ENCODE data around the gene RPN2. TPM values are rescaled to one million over a fixed set of nuclear protein-coding genes. Genes with fewer than 3 reads are reported as not detected.
A peak's percentile ranks its signal among the peaks of the same experiment; 100 is the strongest.
"Not testable (repeated sequence)": the region's sequence is repeated elsewhere in the genome, so short reads cannot be mapped to it uniquely, and the experiment has no call there.

The RPN2 gene
- total RNA-seq = 100 to 1,000 TPM in 3 of 4 donors, 10 to 100 TPM in 1; 82.7 to 119 (median 113) TPM
- 72.1 TPM for polyA plus RNA-seq
- long read RNA-seq, donor 1, transcript RPN2-201 (17 exons, 2,515 nt) = major isoform, 180 of 555 reads
- long read RNA-seq, donor 1, partial matches to known transcripts = 39 of 555 reads
- long read RNA-seq, donor 1, other reads (novel, unspliced or antisense) = 335 of 555 reads
- long read RNA-seq, donor 2, transcript RPN2-201 (17 exons, 2,515 nt) = major isoform, 63 of 180 reads
- long read RNA-seq, donor 2, partial matches to known transcripts = 13 of 180 reads
- long read RNA-seq, donor 2, other reads (novel, unspliced or antisense) = 104 of 180 reads
- long read RNA-seq, donor 3, transcript RPN2-201 (17 exons, 2,515 nt) = major isoform, 473 of 1,375 reads
- long read RNA-seq, donor 3, partial matches to known transcripts = 89 of 1,375 reads
- long read RNA-seq, donor 3, other reads (novel, unspliced or antisense) = 813 of 1,375 reads
- long read RNA-seq, donor 4, transcript RPN2-201 (17 exons, 2,515 nt) = major isoform, 47 of 179 reads
- long read RNA-seq, donor 4, partial matches to known transcripts = 7 of 179 reads
- long read RNA-seq, donor 4, other reads (novel, unspliced or antisense) = 125 of 179 reads

- peaks cover 8% of the 10 kb centered on the region for H3K4me1 ChIP-seq (ENCODE audit: control insufficient read depth, insufficient read depth, low read length)
- intact Hi-C loops (cut with DNase I) = no loop called here
- ATAC-seq = peak; percentile 99
- peak within 1 kb of the TSS; percentile 89 for H3K4me3 ChIP-seq (ENCODE audit: low read length)
- DNase-seq = peak; percentile 98 to 99 (median 99)
- no peaks in the 10 kb centered on the region for H3K9me3 ChIP-seq (ENCODE audit: control insufficient read depth, low read length)
- peak within 1 kb of the TSS; percentile 98 for H3K27ac ChIP-seq (ENCODE audit: low read length)
- WGBS = under 1% methylated on average over 80 of the region's 80 CpGs
- H3K27me3 ChIP-seq (ENCODE audit: control insufficient read depth, insufficient read depth) = no peaks in the 10 kb centered on the region
Measured at GRCh38 chr20:37178839-37179682, at the start of gene RPN2, which contains the start of gene MROH8. TSS of gene RPN2 (plus strand) at chr20:37179330. CDS start at chr20:37179357, 27 bp downstream. TSS of gene MROH8 (minus strand) at chr20:37179548.

GRCh38 chr20:37131486-37131885, 47.6 kb upstream of the RPN2 start:
- WGBS = 71% methylated on average over 3 of the region's 3 CpGs

GRCh38 chr20:37133952-37134351, 45.2 kb upstream of the RPN2 start:
- WGBS = 60% methylated on average over 2 of the region's 2 CpGs
- no peak for ATAC-seq

More at GRCh38 chr20:37131486-37131885, 47.6 kb upstream of the RPN2 start:
- DNase-seq = no peak
- no peaks in the 10 kb centered on the region for H3K9me3 ChIP-seq (ENCODE audit: control insufficient read depth, low read length)
- no peak overlapping the region for H3K4me3 ChIP-seq (ENCODE audit: low read length)
- H3K27me3 ChIP-seq (ENCODE audit: control insufficient read depth, insufficient read depth) = no peaks in the 10 kb centered on the region
- no peak for ATAC-seq
- no peak overlapping the region for H3K27ac ChIP-seq (ENCODE audit: low read length)
- no peaks in the 10 kb centered on the region for H3K4me1 ChIP-seq (ENCODE audit: control insufficient read depth, insufficient read depth, low read length)
- intact Hi-C loops (cut with DNase I) = no loop called here

GRCh38 chr20:37137547-37137946, 41.6 kb upstream of the RPN2 start:
- Histone ChIP-seq H3K27ac (ENCODE audit: low read length) (no peak overlapping the region), H3K4me1 (ENCODE audit: control insufficient read depth, insufficient read depth, low read length) (no peaks in the 10 kb centered on the region), H3K27me3 (ENCODE audit: control insufficient read depth, insufficient read depth) (no peaks in the 10 kb centered on the region), H3K9me3 (ENCODE audit: control insufficient read depth, low read length) (no peaks in the 10 kb centered on the region), H3K4me3 (ENCODE audit: low read length) (no peak overlapping the region)
- DNase-seq (no peak), ATAC-seq (no peak)
- intact Hi-C loops (cut with DNase I) = no loop called here
- 73% methylated on average over 4 of the region's 4 CpGs for WGBS

More at GRCh38 chr20:37133952-37134351, 45.2 kb upstream of the RPN2 start:
- H3K27ac ChIP-seq (ENCODE audit: low read length) = no peak overlapping the region
- H3K27me3 ChIP-seq (ENCODE audit: control insufficient read depth, insufficient read depth) = no peaks in the 10 kb centered on the region
- intact Hi-C loops (cut with DNase I) = no loop called here
- no peak for DNase-seq
- H3K4me3 ChIP-seq (ENCODE audit: low read length) = no peak overlapping the region
- no peaks in the 10 kb centered on the region for H3K4me1 ChIP-seq (ENCODE audit: control insufficient read depth, insufficient read depth, low read length)
- no peaks in the 10 kb centered on the region for H3K9me3 ChIP-seq (ENCODE audit: control insufficient read depth, low read length)

- no peak for ATAC-seq
- Histone ChIP-seq H3K4me1 (ENCODE audit: control insufficient read depth, insufficient read depth, low read length) (no peaks in the 10 kb centered on the region), H3K27me3 (ENCODE audit: control insufficient read depth, insufficient read depth) (no peaks in the 10 kb centered on the region), H3K4me3 (ENCODE audit: low read length) (no peak overlapping the region), H3K9me3 (ENCODE audit: control insufficient read depth, low read length) (no peaks in the 10 kb centered on the region), H3K27ac (ENCODE audit: low read length) (no peak overlapping the region)
- DNase-seq = no peak
- WGBS = 87% methylated on average over 3 of the region's 3 CpGs
- intact Hi-C loops (cut with DNase I) = no loop called here
Measured at GRCh38 chr20:37142708-37143107, 36.4 kb upstream of the RPN2 start.

GRCh38 chr20:37144856-37145404, 34.2 kb upstream of the RPN2 start:
- DNase-seq (no peak), ATAC-seq (no peak)
- no peaks in the 10 kb centered on the region for H3K4me1 ChIP-seq (ENCODE audit: control insufficient read depth, insufficient read depth, low read length)
- no peak overlapping the region for H3K4me3 ChIP-seq (ENCODE audit: low read length)
- no peaks in the 10 kb centered on the region for H3K9me3 ChIP-seq (ENCODE audit: control insufficient read depth, low read length)
- H3K27ac ChIP-seq (ENCODE audit: low read length) = no peak overlapping the region
- WGBS = 88% methylated on average over 8 of the region's 8 CpGs
- H3K27me3 ChIP-seq (ENCODE audit: control insufficient read depth, insufficient read depth) = no peaks in the 10 kb centered on the region
- intact Hi-C loops (cut with DNase I) = no loop called here

GRCh38 chr20:37147250-37147649, 31.9 kb upstream of the RPN2 start:
- H3K27me3 ChIP-seq (ENCODE audit: control insufficient read depth, insufficient read depth) = no peaks in the 10 kb centered on the region
- H3K4me1 ChIP-seq (ENCODE audit: control insufficient read depth, insufficient read depth, low read length) = no peaks in the 10 kb centered on the region
- no peak overlapping the region for H3K27ac ChIP-seq (ENCODE audit: low read length)
- no peak for DNase-seq
- WGBS = 95% methylated on average over 6 of the region's 6 CpGs
- H3K9me3 ChIP-seq (ENCODE audit: control insufficient read depth, low read length) = no peaks in the 10 kb centered on the region
- intact Hi-C loops (cut with DNase I) = no loop called here
- H3K4me3 ChIP-seq (ENCODE audit: low read length) = no peak overlapping the region
- ATAC-seq = no peak

GRCh38 chr20:37150864-37151263, 28.3 kb upstream of the RPN2 start:
- intact Hi-C loops (cut with DNase I); H3K9me3 ChIP-seq (ENCODE audit: control insufficient read depth, low read length); H3K4me3 ChIP-seq (ENCODE audit: low read length); H3K27me3 ChIP-seq (ENCODE audit: control insufficient read depth, insufficient read depth); H3K4me1 ChIP-seq (ENCODE audit: control insufficient read depth, insufficient read depth, low read length); ATAC-seq; H3K27ac ChIP-seq (ENCODE audit: low read length): not testable (repeated sequence)
- WGBS = 95% methylated on average over 33 of the region's 33 CpGs
- DNase-seq = peak in 1 of 3 donors; percentile 44

- no peaks in the 10 kb centered on the region for H3K27me3 ChIP-seq (ENCODE audit: control insufficient read depth, insufficient read depth)
- 84% methylated on average over 3 of the region's 4 CpGs for WGBS
- no peak for DNase-seq
- H3K4me1 ChIP-seq (ENCODE audit: control insufficient read depth, insufficient read depth, low read length) = no peaks in the 10 kb centered on the region
- intact Hi-C loops (cut with DNase I) = no loop called here
- H3K4me3 ChIP-seq (ENCODE audit: low read length) = no peak overlapping the region
- no peaks in the 10 kb centered on the region for H3K9me3 ChIP-seq (ENCODE audit: control insufficient read depth, low read length)
- no peak for ATAC-seq
- H3K27ac ChIP-seq (ENCODE audit: low read length) = no peak overlapping the region
Measured at GRCh38 chr20:37151529-37151928, 27.6 kb upstream of the RPN2 start.

GRCh38 chr20:37152284-37152683, 26.8 kb upstream of the RPN2 start:
- no peaks in the 10 kb centered on the region for H3K4me1 ChIP-seq (ENCODE audit: control insufficient read depth, insufficient read depth, low read length)
- H3K27me3 ChIP-seq (ENCODE audit: control insufficient read depth, insufficient read depth) = no peaks in the 10 kb centered on the region
- H3K27ac ChIP-seq (ENCODE audit: low read length) = no peak overlapping the region
- no peaks in the 10 kb centered on the region for H3K9me3 ChIP-seq (ENCODE audit: control insufficient read depth, low read length)
- WGBS = 91% methylated on average over 7 of the region's 7 CpGs
- no peak overlapping the region for H3K4me3 ChIP-seq (ENCODE audit: low read length)
- ATAC-seq (no peak), DNase-seq (no peak)
- intact Hi-C loops (cut with DNase I) = no loop called here

Data from right cardiac atrium (tissue), 5 donors.